HUES48 (cell line): ENCODE measurements around the gene ZNF12.

Experiments used
- H3K27ac ChIP-seq: one replicate; pipeline ENCODE4 v1.7.0; 2013; ENCODE audit warnings: low read depth, low read length, inconsistent platforms
- H3K27me3 ChIP-seq: 2 replicates; pipeline ENCODE4 v1.6.1; 2013; ENCODE audit warnings: mild to moderate bottlenecking, low read length; ENCODE audit not compliant: control insufficient read depth, insufficient read depth
- H3K36me3 ChIP-seq: 2 replicates; pipeline ENCODE4 v1.6.1; 2013; ENCODE audit warnings: low read length; ENCODE audit not compliant: control insufficient read depth, insufficient read depth
- H3K4me1 ChIP-seq: 2 replicates; pipeline ENCODE4 v1.6.1; 2013; ENCODE audit warnings: mild to moderate bottlenecking, low read length; ENCODE audit not compliant: control insufficient read depth, insufficient read depth
- H3K4me3 ChIP-seq: 2 replicates; pipeline ENCODE4 v1.5.1; 2013; ENCODE audit warnings: mild to moderate bottlenecking, low read depth, low read length
- H3K9ac ChIP-seq: 2 replicates; pipeline ENCODE4 v1.6.1; 2013; ENCODE audit warnings: mild to moderate bottlenecking, low read depth, low read length, moderate library complexity
- H3K9me3 ChIP-seq: 2 replicates; pipeline ENCODE4 v1.6.1; 2013; ENCODE audit warnings: low read length; ENCODE audit not compliant: control insufficient read depth, insufficient read depth

Gene ZNF12

GRCh38 chr7:6653071-6654003 is 53.4 kb downstream of the ZNF12 start:
- no peak overlapping the region for H3K27ac ChIP-seq
- peaks cover 12% of the 10 kb centered on the region for H3K36me3 ChIP-seq
- no peaks in the 10 kb centered on the region for H3K4me1 ChIP-seq
- H3K9ac ChIP-seq: no peak overlapping the region
- no peak overlapping the region for H3K4me3 ChIP-seq
- H3K27me3 ChIP-seq: no peaks in the 10 kb centered on the region; the same call in 1 of the 2 replicates
- H3K9me3 ChIP-seq: no peaks in the 10 kb centered on the region

GRCh38 chr7:6652446-6653011 is 54.2 kb downstream of the ZNF12 start:
- no peak overlapping the region for H3K9ac ChIP-seq
- H3K27me3 ChIP-seq: no peaks in the 10 kb centered on the region; the same call in 1 of the 2 replicates
- H3K36me3 ChIP-seq: peaks cover 12% of the 10 kb centered on the region
- no peak overlapping the region for H3K27ac ChIP-seq
- H3K4me1 ChIP-seq: no peaks in the 10 kb centered on the region
- H3K4me3 ChIP-seq: no peak overlapping the region
- H3K9me3 ChIP-seq: no peaks in the 10 kb centered on the region

DNA sequence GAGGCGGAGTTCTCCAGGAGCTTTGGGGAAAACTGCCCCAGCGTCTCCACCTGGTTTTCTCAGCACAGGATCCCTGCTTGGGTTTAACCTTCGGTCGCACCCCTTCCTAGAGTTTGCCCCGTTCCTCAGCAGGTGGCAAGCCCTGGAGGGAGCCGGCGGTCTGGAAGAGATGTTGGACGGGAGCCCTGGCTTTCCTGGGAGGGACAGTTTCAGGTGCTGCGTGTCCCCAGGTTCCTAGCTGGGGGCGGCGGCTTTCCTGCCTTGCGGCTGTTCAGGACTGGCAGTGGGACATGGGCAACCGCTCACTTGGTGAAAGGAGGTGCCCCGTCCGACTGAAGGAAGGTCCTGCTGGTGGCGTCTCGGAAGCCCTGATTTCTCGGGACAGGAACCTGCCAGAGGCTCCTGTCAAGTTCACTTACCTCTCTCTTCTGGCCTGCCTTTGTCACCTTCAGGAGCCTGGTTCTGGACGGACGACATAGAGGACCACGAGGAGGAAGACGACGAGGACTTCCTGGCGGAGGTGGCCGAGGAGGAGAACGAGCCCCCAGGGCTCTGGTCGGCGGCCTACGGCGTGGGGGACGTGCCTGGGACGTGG is 54.8 kb downstream of the ZNF12 start:
- Histone ChIP-seq H3K36me3 (peaks cover 12% of the 10 kb centered on the region), H3K27ac (no peak overlapping the region), H3K9me3 (no peaks in the 10 kb centered on the region), H3K9ac (no peak overlapping the region), H3K27me3 (no peaks in the 10 kb centered on the region; the same call in 1 of the 2 replicates), H3K4me1 (no peaks in the 10 kb centered on the region), H3K4me3 (no peak overlapping the region)

GRCh38 chr7:6650521-6651011 is 56.2 kb downstream of the ZNF12 start:
- H3K4me3 ChIP-seq: no peak overlapping the region

GRCh38 chr7:6650086-6650485 is 56.7 kb downstream of the ZNF12 start:
- H3K9ac ChIP-seq: no peak overlapping the region

More at GRCh38 chr7:6650521-6651011, 56.2 kb downstream of the ZNF12 start:
- Histone ChIP-seq H3K9me3 (no peaks in the 10 kb centered on the region), H3K27ac (no peak overlapping the region), H3K27me3 (no peaks in the 10 kb centered on the region; the same call in 1 of the 2 replicates), H3K36me3 (peaks cover 12% of the 10 kb centered on the region), H3K9ac (no peak overlapping the region), H3K4me1 (no peaks in the 10 kb centered on the region)

GRCh38 chr7:6649241-6649961 is 57.3 kb downstream of the ZNF12 start:
- Histone ChIP-seq H3K4me1 (no peaks in the 10 kb centered on the region), H3K4me3 (no peak overlapping the region), H3K36me3 (peaks cover 19% of the 10 kb centered on the region), H3K9ac (no peak overlapping the region), H3K9me3 (no peaks in the 10 kb centered on the region), H3K27me3 (no peaks in the 10 kb centered on the region; the same call in 1 of the 2 replicates), H3K27ac (no peak overlapping the region)

More at GRCh38 chr7:6650086-6650485, 56.7 kb downstream of the ZNF12 start:
- Histone ChIP-seq H3K4me3 (no peak overlapping the region), H3K36me3 (peaks cover 12% of the 10 kb centered on the region), H3K9me3 (no peaks in the 10 kb centered on the region), H3K27me3 (no peaks in the 10 kb centered on the region; the same call in 1 of the 2 replicates), H3K4me1 (no peaks in the 10 kb centered on the region), H3K27ac (no peak overlapping the region)

DNA sequence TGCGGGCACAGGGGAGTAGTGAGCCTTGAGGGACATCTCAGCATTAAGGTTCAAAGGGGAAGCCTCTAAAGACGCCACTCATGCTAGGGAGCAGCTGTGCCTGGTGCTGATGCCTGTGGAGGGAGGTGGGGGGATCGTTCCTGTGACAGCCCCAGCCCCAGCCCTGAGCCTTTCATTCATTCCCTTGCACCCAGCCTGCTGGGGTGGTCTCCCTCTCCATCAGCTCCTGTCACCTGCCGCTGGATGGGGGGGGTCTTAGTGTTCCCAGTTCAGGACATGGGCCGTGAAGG is 58.0 kb downstream of the ZNF12 start:
- Histone ChIP-seq H3K27ac (no peak overlapping the region), H3K9me3 (no peaks in the 10 kb centered on the region), H3K27me3 (no peaks in the 10 kb centered on the region), H3K4me3 (no peak overlapping the region), H3K36me3 (peaks cover 23% of the 10 kb centered on the region), H3K4me1 (no peaks in the 10 kb centered on the region), H3K9ac (no peak overlapping the region)

- Histone ChIP-seq H3K36me3 (peaks cover 26% of the 10 kb centered on the region), H3K27me3 (no peaks in the 10 kb centered on the region), H3K4me1 (no peaks in the 10 kb centered on the region), H3K9me3 (no peaks in the 10 kb centered on the region), H3K27ac (no peak overlapping the region), H3K4me3 (no peak overlapping the region), H3K9ac (no peak overlapping the region)
These were observed 58.5 kb downstream of the ZNF12 start for GRCh38 chr7:6648066-6648814.

DNA sequence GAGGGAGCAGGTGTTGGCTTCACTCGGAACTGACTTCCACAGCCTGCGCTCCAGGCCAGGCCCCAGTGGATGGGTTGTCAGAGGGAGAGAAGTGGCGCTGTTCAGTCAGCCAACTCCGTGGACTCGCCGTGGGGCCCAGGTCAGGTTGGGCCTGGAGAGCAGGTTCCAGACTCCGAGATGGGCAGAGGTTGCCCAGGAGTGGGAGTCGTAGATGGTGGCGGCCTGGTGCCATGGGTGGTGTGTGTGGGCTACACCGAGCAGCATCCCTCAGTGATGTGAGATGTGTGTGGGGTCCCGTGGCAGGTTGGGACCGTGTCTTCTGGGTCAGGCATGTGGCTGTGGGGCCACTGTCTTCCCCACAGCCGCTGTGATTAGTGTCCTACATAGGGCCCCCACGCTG is 59.2 kb downstream of the ZNF12 start:
- Histone ChIP-seq H3K27ac (no peak overlapping the region), H3K4me1 (no peaks in the 10 kb centered on the region), H3K27me3 (no peaks in the 10 kb centered on the region), H3K9me3 (no peaks in the 10 kb centered on the region), H3K4me3 (no peak overlapping the region), H3K9ac (no peak overlapping the region), H3K36me3 (peaks cover 22% of the 10 kb centered on the region)

GRCh38 chr7:6647080-6647479 is 59.7 kb downstream of the ZNF12 start:
- Histone ChIP-seq H3K9me3 (no peaks in the 10 kb centered on the region), H3K27ac (no peak overlapping the region), H3K36me3 (peaks cover 18% of the 10 kb centered on the region), H3K27me3 (no peaks in the 10 kb centered on the region), H3K4me1 (no peaks in the 10 kb centered on the region), H3K4me3 (no peak overlapping the region), H3K9ac (no peak overlapping the region)
